K562 (cell line): Measurements from ENCODE around the gene TTLL10. TPM values are rescaled to one million over a fixed set of nuclear protein-coding genes. Genes with fewer than 3 reads are reported as not detected.

Source experiments
- CBX1 ChIP-seq: sonication (generic); IDR thresholded peaks from 2 replicates; pipeline ENCODE4 v1.6.1; 2016; ENCODE audit warnings: antibody characterized with exemption, low read depth, mild to moderate bottlenecking
- E2F3 ChIP-seq: fragments of 250-450 bp; sonication (Bioruptor Pico); IDR thresholded peaks from 2 replicates; pipeline ENCODE4 v1.4.0; 2020; ENCODE audit warnings: mild to moderate bottlenecking
- ESRRB ChIP-seq: fragments of 250-450 bp; sonication (Bioruptor Pico); IDR thresholded peaks from 2 replicates; pipeline ENCODE4 v1.5.0; 2020; ENCODE audit warnings: mild to moderate bottlenecking, moderate library complexity, borderline replicate concordance
- ETS2 ChIP-seq: IDR thresholded peaks from 2 replicates; pipeline ENCODE4 v1.6.1; 2016; ENCODE audit warnings: borderline replicate concordance, missing genetic modification characterization, mild to moderate bottlenecking, moderate library complexity, missing compliant biosample characterization; ENCODE audit not compliant: poor library complexity, severe bottlenecking
- HDAC3 ChIP-seq: fragments of 450-650 bp; IDR thresholded peaks from 2 replicates; pipeline ENCODE4 v1.6.1; 2018; ENCODE audit warnings: borderline replicate concordance, mild to moderate bottlenecking, moderate library complexity; ENCODE audit not compliant: partially characterized antibody
- PHTF2 ChIP-seq: fragments of 250-450 bp; sonication (Bioruptor Pico); IDR thresholded peaks from 2 replicates; pipeline ENCODE4 v1.5.0; 2021; ENCODE audit warnings: mild to moderate bottlenecking
- RHOXF2B ChIP-seq: fragments of 250-450 bp; sonication (Bioruptor Pico); conservative IDR thresholded peaks from 2 replicates; pipeline ENCODE4 v1.5.1; 2021
- XRCC5 ChIP-seq: fragments of 200-400 bp; formaldehyde crosslinking; IDR thresholded peaks from 2 replicates; pipeline ENCODE4 v1.6.1; 2017; ENCODE audit warnings: low read depth, mild to moderate bottlenecking, low read length
- ZBTB1 ChIP-seq: sonication (generic); formaldehyde crosslinking; IDR thresholded peaks from 2 replicates; pipeline ENCODE4 v1.8.1; 2023; ENCODE audit warnings: missing genetic modification reagents, low read depth, mild to moderate bottlenecking, borderline replicate concordance
- ZC3H4 ChIP-seq: sonication (generic); formaldehyde crosslinking; IDR thresholded peaks from 2 replicates; pipeline ENCODE4 v1.9.0; 2021; ENCODE audit warnings: missing genetic modification reagents, borderline replicate concordance
- ZKSCAN1 ChIP-seq: fragments of 150-350 bp; IDR thresholded peaks from 2 replicates; pipeline ENCODE4 v1.6.1; 2016; ENCODE audit warnings: low read depth, low read length
- ZNF134 ChIP-seq: fragments of 250-450 bp; sonication (Bioruptor Pico); conservative IDR thresholded peaks from 2 replicates; pipeline ENCODE4 v1.4.0; 2020
- ZNF140 ChIP-seq: fragments of 250-450 bp; sonication (Bioruptor Pico); IDR thresholded peaks from 2 replicates; pipeline ENCODE4 v1.8.0; 2021; ENCODE audit warnings: moderate library complexity, mild to moderate bottlenecking, inconsistent platforms
- ZNF224 ChIP-seq: sonication (generic); formaldehyde crosslinking; IDR thresholded peaks from 2 replicates; pipeline ENCODE4 v1.8.0; 2022; ENCODE audit warnings: mild to moderate bottlenecking, missing genetic modification reagents
- ZNF644 ChIP-seq: fragments of 200-800 bp; sonication (Bioruptor generic); IDR thresholded peaks from 2 replicates; pipeline ENCODE4 v1.6.1; 2016; ENCODE audit warnings: low read depth, missing genetic modification characterization, missing compliant biosample characterization
- polyA plus RNA-seq, 8 experiments: library from polyadenylated mRNA; depleted of rRNA in 4 of 8; stranded (reverse) in 5 of 8; unstranded in 3 of 8; fragments of >200 nt; fragmentation: Nextera tagmentation in 2 of 8; fragmentation: Illumina TruSeq in 1 of 8; extraction: Ambion mirVana in 2 of 8; extraction: Trizol in 1 of 8; gene quantifications; 2 replicates each; pipeline versions ENCODE4 v1.2.1 to v1.2.3, GENCODE V29; 2011 to 2014; ENCODE audit warnings: inconsistent platforms in 1 of 8, missing spikeins in 1 of 8
- total RNA-seq, 7 experiments: library from RNA; depleted of rRNA in 6 of 7; stranded (reverse); fragments of >200 nt in 6 of 7; fragmentation: Illumina TruSeq in 2 of 7; extraction: Trizol in 2 of 7; gene quantifications; 2 replicates each; pipeline versions ENCODE4 v1.2.1 to v1.2.3, GENCODE V29; 2011 to 2021; ENCODE audit warnings: low replicate concordance in 1 of 7
- TF ChIP-seq, protein P1 (sequence below): fragments of 450-650 bp; conservative IDR thresholded peaks from 2 replicates; pipeline ENCODE4 v1.6.1; 2016; ENCODE audit warnings: missing genetic modification characterization, low read depth, mild to moderate bottlenecking, control low read depth, missing compliant biosample characterization
- TF ChIP-seq, protein P2 (sequence below): sonication (generic); formaldehyde crosslinking; IDR thresholded peaks from 2 replicates; pipeline ENCODE4 v1.8.1; 2023; ENCODE audit warnings: mild to moderate bottlenecking, missing genetic modification reagents
- TF ChIP-seq, protein P3 (sequence below): IDR thresholded peaks from 3 replicates; pipeline ENCODE4 v1.6.1; 2011; ENCODE audit warnings: borderline replicate concordance, mild to moderate bottlenecking; ENCODE audit not compliant: insufficient read length, insufficient read depth
- TF ChIP-seq, protein P4 (sequence below), 2 experiments: fragments of 450-650 bp in 1 of 2; sonication (generic) in 1 of 2; formaldehyde crosslinking in 1 of 2; IDR thresholded peaks in 1 of 2; conservative IDR thresholded peaks in 1 of 2; 2 replicates each; pipeline versions ENCODE4 v1.6.1 to v1.8.1; 2016 to 2023; ENCODE audit warnings: mild to moderate bottlenecking in 2 of 2, moderate library complexity in 2 of 2, inconsistent platforms in 1 of 2, missing genetic modification reagents in 1 of 2
- TF ChIP-seq, protein P5 (sequence below): fragments of 250-450 bp; sonication (Bioruptor Pico); IDR thresholded peaks from 2 replicates; pipeline ENCODE4 v1.8.0; 2022; ENCODE audit warnings: inconsistent platforms

Gene TTLL10
- total and polyA plus RNA-seq, 9 of the 15 experiments (the other 6 are each of a cell fraction or from before 2014, with no cell fraction given), result not detected

DNA sequence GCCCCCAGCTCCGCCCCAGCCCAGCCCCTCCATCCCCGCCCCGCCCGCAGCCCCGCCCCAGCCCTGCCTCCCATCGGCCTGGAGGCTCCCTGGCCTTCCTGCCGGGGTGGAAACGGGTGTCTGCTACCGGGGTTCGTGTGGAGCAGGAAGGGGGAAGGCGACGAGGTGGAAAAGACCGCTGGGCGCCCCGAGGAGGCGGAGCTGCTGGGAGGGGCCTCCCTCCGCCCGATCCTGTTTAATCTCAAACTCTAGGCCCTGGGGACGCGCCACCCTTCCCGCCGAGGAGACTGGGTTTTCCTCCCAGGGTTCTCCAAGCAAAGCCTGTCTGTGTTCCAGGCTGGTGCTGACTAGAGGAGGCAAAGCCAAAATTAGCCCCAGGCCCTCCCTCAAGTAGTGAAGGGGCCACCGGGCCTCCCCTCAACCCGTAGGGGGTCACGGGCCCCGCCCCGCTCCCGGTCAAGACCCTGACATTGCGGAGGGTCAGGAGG, 16.2 kb upstream of the TTLL10 start (continued):
- peak; percentile 67 for TF ChIP-seq ZBTB1
- TF ChIP-seq, protein P1, sequence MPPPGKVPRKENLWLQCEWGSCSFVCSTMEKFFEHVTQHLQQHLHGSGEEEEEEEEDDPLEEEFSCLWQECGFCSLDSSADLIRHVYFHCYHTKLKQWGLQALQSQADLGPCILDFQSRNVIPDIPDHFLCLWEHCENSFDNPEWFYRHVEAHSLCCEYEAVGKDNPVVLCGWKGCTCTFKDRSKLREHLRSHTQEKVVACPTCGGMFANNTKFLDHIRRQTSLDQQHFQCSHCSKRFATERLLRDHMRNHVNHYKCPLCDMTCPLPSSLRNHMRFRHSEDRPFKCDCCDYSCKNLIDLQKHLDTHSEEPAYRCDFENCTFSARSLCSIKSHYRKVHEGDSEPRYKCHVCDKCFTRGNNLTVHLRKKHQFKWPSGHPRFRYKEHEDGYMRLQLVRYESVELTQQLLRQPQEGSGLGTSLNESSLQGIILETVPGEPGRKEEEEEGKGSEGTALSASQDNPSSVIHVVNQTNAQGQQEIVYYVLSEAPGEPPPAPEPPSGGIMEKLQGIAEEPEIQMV (tag), result no peak
- peak; percentile 73; the same call in 1 of the 2 replicates for TF ChIP-seq E2F3 (CRISPR knock-in tag)
- no peak for TF ChIP-seq ZC3H4
- TF ChIP-seq, protein P2, sequence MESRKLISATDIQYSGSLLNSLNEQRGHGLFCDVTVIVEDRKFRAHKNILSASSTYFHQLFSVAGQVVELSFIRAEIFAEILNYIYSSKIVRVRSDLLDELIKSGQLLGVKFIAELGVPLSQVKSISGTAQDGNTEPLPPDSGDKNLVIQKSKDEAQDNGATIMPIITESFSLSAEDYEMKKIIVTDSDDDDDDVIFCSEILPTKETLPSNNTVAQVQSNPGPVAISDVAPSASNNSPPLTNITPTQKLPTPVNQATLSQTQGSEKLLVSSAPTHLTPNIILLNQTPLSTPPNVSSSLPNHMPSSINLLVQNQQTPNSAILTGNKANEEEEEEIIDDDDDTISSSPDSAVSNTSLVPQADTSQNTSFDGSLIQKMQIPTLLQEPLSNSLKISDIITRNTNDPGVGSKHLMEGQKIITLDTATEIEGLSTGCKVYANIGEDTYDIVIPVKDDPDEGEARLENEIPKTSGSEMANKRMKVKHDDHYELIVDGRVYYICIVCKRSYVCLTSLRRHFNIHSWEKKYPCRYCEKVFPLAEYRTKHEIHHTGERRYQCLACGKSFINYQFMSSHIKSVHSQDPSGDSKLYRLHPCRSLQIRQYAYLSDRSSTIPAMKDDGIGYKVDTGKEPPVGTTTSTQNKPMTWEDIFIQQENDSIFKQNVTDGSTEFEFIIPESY (CRISPR knock-in tag), result no peak
- no peak for TF ChIP-seq ZNF134 (CRISPR knock-in tag)
- no peak for TF ChIP-seq ESRRB (CRISPR knock-in tag)
- TF ChIP-seq, protein P3, sequence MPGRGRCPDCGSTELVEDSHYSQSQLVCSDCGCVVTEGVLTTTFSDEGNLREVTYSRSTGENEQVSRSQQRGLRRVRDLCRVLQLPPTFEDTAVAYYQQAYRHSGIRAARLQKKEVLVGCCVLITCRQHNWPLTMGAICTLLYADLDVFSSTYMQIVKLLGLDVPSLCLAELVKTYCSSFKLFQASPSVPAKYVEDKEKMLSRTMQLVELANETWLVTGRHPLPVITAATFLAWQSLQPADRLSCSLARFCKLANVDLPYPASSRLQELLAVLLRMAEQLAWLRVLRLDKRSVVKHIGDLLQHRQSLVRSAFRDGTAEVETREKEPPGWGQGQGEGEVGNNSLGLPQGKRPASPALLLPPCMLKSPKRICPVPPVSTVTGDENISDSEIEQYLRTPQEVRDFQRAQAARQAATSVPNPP, result no peak
- 0 out of 2 replicates have a peak, but pooled peaks have one; percentile 47 for TF ChIP-seq RHOXF2B
- no peak for TF ChIP-seq ZNF644 (tag)
- TF ChIP-seq PHTF2 (CRISPR knock-in tag), result no peak
- TF ChIP-seq, protein P4, sequence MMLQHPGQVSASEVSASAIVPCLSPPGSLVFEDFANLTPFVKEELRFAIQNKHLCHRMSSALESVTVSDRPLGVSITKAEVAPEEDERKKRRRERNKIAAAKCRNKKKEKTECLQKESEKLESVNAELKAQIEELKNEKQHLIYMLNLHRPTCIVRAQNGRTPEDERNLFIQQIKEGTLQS (IDR thresholded peaks at IDR 0.05), result no peak
- TF ChIP-seq, protein P4 (CRISPR knock-in tag; conservative IDR thresholded peaks at IDR 0.05), result no peak
- no peak for TF ChIP-seq ETS2
- TF ChIP-seq ZKSCAN1, result no peak; the same call in 1 of the 2 replicates
- TF ChIP-seq, protein P5, sequence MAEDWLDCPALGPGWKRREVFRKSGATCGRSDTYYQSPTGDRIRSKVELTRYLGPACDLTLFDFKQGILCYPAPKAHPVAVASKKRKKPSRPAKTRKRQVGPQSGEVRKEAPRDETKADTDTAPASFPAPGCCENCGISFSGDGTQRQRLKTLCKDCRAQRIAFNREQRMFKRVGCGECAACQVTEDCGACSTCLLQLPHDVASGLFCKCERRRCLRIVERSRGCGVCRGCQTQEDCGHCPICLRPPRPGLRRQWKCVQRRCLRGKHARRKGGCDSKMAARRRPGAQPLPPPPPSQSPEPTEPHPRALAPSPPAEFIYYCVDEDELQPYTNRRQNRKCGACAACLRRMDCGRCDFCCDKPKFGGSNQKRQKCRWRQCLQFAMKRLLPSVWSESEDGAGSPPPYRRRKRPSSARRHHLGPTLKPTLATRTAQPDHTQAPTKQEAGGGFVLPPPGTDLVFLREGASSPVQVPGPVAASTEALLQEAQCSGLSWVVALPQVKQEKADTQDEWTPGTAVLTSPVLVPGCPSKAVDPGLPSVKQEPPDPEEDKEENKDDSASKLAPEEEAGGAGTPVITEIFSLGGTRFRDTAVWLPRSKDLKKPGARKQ (CRISPR knock-in tag), result no peak
- TF ChIP-seq CBX1, result no peak
- TF ChIP-seq ZNF140 (CRISPR knock-in tag), result no peak
- TF ChIP-seq ZNF224 (CRISPR knock-in tag), result no peak
- TF ChIP-seq XRCC5, result no peak
- TF ChIP-seq HDAC3, result no peak
